Activated CD8-positive, alpha-beta memory T cell treated with anti-CD3 and anti-CD28 coated beads, Interleukin-2, amount 10 ng/mL, durations not matched to agents 7 days and 5 days (primary cell): ENCODE results near the gene SLC25A26. TPM values are rescaled to one million over a fixed set of nuclear protein-coding genes. Genes with fewer than 3 reads are reported as not detected.
A peak's percentile ranks its signal among the peaks of the same experiment; 100 is the strongest.

Source experiments
- ATAC-seq: fragments of 150-1000 bp; cut with Tn5 transposase; one replicate; pipeline ENCODE4 v1.10.0; 2021; ENCODE audit warnings: moderate library complexity
- CTCF ChIA-PET: fragments of 350-600 bp; sonication (Branson Sonifier 250); formaldehyde crosslinking; loops from one replicate; lab custom pipeline; 2021; ENCODE audit warnings: antibody characterized with exemption; lab: Charles Lee
- DNase-seq: peaks from one replicate; pipeline ENCODE4 v3.0.0-alpha.2; 2020
- H3K27ac Mint-ChIP-seq: one replicate; pipeline ENCODE4 v1.8.0; 2021; ENCODE audit warnings: mild to moderate bottlenecking, mixed read lengths
- H3K27me3 Mint-ChIP-seq: one replicate; pipeline ENCODE4 v1.8.0; 2021; ENCODE audit warnings: mixed read lengths
- H3K36me3 Mint-ChIP-seq: one replicate; pipeline ENCODE4 v1.8.0; 2021; ENCODE audit warnings: mild to moderate bottlenecking, mixed read lengths
- H3K4me1 Mint-ChIP-seq: one replicate; pipeline ENCODE4 v1.8.0; 2021; ENCODE audit warnings: mixed read lengths
- H3K4me3 Mint-ChIP-seq: one replicate; pipeline ENCODE4 v1.8.0; 2021; ENCODE audit warnings: mild to moderate bottlenecking, moderate library complexity, mixed read lengths
- H3K9me3 Mint-ChIP-seq: one replicate; pipeline ENCODE4 v1.8.0; 2022; ENCODE audit warnings: low read depth, mixed read lengths
- total RNA-seq, 2 experiments: library from RNA; stranded (reverse); gene quantifications; one replicate each; pipeline ENCODE4 v1.2.3, GENCODE V29; 2021

The SLC25A26 gene, protein sequence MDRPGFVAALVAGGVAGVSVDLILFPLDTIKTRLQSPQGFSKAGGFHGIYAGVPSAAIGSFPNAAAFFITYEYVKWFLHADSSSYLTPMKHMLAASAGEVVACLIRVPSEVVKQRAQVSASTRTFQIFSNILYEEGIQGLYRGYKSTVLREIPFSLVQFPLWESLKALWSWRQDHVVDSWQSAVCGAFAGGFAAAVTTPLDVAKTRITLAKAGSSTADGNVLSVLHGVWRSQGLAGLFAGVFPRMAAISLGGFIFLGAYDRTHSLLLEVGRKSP
- 10 to 100 TPM; 14.5 to 15.6 TPM for total RNA-seq

DNA sequence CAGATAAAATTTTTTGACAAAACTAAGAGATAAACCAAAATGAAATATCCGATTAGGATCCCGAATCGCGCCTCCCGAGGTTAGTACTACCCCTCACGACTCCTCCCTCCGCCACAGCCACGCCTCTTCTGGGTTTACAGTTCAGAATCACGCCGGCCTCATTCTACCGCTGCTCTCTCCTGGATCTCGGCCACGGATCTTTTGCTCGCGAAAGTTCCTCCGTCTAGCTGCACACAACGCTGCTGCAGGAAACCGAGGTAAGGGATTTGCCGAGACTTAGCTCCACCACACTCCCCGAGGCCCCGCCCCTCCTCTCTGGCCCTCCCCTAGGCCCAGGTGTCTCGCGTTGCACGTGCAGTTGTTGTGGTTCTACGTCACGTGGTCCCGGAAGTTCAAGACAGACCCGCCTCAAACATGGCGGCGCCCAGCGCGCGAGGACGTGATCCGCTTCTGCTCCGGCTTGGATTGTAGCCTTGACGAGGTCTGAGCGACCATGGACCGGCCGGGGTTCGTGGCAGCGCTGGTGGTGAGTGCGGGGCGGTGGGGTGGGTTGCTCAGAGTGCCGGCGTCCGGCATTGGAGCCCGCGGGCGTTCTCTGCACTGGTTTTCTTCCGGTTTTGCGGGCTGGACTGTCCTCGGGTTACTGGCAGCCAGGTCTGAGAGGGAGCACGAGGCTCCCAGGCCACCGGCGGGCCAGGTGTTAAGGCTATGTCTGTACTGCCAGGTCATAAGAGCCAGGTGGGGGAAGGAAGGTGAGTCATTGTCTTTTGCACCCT, at the start of gene SLC25A26:
TSS of gene SLC25A26 (plus strand) at position 400 of the 776 bp plus-strand sequence. CDS start at position 494, 94 bp downstream.
- H3K27ac Mint-ChIP-seq: peak within 1 kb of the TSS; percentile 92
- peaks cover 19% of the 10 kb centered on the region for H3K36me3 Mint-ChIP-seq
- H3K9me3 Mint-ChIP-seq: no peaks in the 10 kb centered on the region
- ATAC-seq (peak; percentile 98), DNase-seq (peak; percentile 98)
- peaks cover 2% of the 10 kb centered on the region for H3K27me3 Mint-ChIP-seq
- peaks cover 29% of the 10 kb centered on the region for H3K4me1 Mint-ChIP-seq
- CTCF ChIA-PET: interaction anchor here (0.8 to 1.6 kb wide), 2 partner anchors 11 to 16 kb away, joined by 3 read pairs; no protein-coding TSS in a partner anchor
- peak within 1 kb of the TSS; percentile 89 for H3K4me3 Mint-ChIP-seq

DNA sequence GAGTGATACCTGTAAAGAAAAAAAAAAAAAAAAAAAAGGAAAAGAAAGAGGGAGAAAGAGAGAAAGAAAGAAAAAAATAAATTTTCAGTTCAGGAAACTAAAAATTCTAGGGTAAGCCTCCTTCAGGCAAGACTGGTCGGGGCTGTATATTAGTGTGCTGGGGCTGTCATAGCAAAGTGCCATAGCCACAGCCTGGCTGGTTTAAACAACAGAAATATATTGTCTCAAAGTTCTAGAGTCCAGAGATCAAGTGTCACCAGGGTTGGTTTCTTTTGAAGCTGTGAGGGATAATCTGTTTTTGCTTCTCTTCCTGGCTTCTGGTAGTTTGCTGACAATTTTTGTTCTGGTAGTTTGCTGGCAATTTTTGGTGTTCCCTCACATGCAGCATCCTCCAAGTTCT, 48.4 kb upstream of the SLC25A26 start:
- no peak overlapping the region for H3K27ac Mint-ChIP-seq
- H3K9me3 Mint-ChIP-seq: no peaks in the 10 kb centered on the region
- H3K4me3 Mint-ChIP-seq: no peak overlapping the region
- H3K4me1 Mint-ChIP-seq: no peaks in the 10 kb centered on the region
- H3K36me3 Mint-ChIP-seq: no peaks in the 10 kb centered on the region
- ATAC-seq (no peak), DNase-seq (no peak)
- CTCF ChIA-PET: no interaction called here
- no peaks in the 10 kb centered on the region for H3K27me3 Mint-ChIP-seq

DNA sequence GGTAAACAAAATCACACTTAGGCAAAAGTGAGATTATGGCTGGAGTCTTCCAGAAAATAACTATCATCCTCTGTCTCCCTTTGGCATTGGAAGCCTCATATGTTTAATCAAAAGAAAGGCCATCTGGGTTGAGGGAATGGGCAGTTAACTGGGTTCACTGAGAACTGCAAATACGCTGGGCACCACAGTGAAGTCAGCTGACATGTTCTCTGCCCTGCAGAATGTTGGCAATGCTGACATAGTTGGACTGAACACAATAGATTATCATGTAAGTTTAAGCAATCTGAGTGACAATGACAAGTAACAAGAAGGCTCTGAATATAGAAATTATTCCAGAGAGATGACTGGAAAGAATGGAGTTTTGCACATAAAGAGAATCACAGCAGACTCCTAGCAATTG, 43.8 kb upstream of the SLC25A26 start:
- no peak for ATAC-seq
- CTCF ChIA-PET: interaction anchor here (1.2 kb wide), 1 partner anchor 12 kb away, joined by 3 read pairs; no protein-coding TSS in a partner anchor
- Mint-ChIP-seq H3K36me3 (no peaks in the 10 kb centered on the region), H3K4me1 (no peaks in the 10 kb centered on the region), H3K9me3 (no peaks in the 10 kb centered on the region), H3K27me3 (no peaks in the 10 kb centered on the region), H3K4me3 (no peak overlapping the region), H3K27ac (no peak overlapping the region)
- no peak for DNase-seq

DNA sequence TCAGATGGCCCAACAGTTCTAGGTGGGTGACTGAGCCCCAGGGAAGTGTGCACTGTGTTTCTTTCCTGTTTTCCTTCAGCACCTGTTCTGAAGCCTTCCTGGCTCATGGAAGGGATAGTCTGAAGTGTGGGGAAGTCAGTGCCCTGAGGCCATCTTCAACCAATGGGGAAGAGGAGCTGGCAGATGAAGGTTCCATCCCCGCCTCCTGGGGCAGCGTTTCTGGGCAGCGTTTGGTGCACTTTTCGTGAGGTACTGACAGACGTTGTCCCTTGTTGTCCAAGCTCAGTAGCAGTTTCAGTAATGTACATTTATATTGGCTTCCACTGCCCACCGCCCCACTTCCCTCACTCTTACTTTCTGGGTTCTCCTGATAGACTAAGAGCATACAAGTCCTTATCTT, 42.6 kb upstream of the SLC25A26 start:
- DNase-seq (no peak), ATAC-seq (no peak)
- no peak overlapping the region for H3K4me3 Mint-ChIP-seq
- H3K36me3 Mint-ChIP-seq: no peaks in the 10 kb centered on the region
- no peaks in the 10 kb centered on the region for H3K4me1 Mint-ChIP-seq
- no peaks in the 10 kb centered on the region for H3K27me3 Mint-ChIP-seq
- CTCF ChIA-PET: no interaction called here
- no peaks in the 10 kb centered on the region for H3K9me3 Mint-ChIP-seq
- no peak overlapping the region for H3K27ac Mint-ChIP-seq

DNA sequence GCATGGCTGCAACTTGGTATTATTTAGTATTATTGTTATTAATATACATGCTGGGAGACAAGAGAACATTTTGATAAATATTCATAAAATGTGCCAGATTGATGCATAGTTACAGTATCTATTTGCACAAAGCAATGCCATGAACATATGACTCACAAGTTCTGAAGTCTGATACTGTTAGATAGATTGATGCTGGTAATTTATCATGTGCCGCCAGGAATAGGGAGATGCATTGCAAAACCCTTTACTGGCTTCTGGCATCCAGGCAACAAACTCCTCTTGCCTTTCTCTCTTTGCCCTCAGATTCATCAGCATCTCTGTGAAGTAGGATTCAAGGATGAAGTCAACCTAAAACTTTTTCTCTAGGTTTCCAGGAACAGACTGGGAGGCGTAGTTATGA, 41.0 kb upstream of the SLC25A26 start:
- no peaks in the 10 kb centered on the region for H3K4me1 Mint-ChIP-seq
- H3K9me3 Mint-ChIP-seq: no peaks in the 10 kb centered on the region
- DNase-seq (no peak), ATAC-seq (no peak)
- CTCF ChIA-PET: no interaction called here
- H3K27ac Mint-ChIP-seq: no peak overlapping the region
- H3K4me3 Mint-ChIP-seq: no peak overlapping the region
- H3K27me3 Mint-ChIP-seq: no peaks in the 10 kb centered on the region
- no peaks in the 10 kb centered on the region for H3K36me3 Mint-ChIP-seq

DNA sequence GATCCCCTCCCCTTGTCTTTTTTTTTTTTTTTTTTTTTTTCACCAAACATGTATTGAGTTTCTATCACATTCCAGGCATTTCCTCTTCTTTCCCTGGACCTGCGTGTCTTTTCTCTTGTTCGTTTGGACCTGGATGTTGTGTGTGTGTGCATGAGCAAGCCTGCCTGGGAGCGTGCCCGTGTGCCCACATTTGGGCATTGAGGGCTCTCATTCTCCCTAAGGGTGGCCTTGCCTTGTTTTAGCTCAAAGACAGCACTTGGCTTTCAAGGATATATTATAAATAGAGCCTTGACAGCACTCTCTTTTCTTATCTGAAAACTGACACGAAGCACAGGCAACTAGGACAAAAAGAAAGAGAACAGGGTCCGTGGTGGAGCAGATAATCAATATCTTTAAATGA, 39.0 kb upstream of the SLC25A26 start:
- Mint-ChIP-seq H3K27me3 (no peaks in the 10 kb centered on the region), H3K4me3 (no peak overlapping the region), H3K9me3 (no peaks in the 10 kb centered on the region), H3K4me1 (no peaks in the 10 kb centered on the region), H3K36me3 (no peaks in the 10 kb centered on the region), H3K27ac (no peak overlapping the region)
- CTCF ChIA-PET: no interaction called here
- ATAC-seq: no peak
- no peak for DNase-seq

DNA sequence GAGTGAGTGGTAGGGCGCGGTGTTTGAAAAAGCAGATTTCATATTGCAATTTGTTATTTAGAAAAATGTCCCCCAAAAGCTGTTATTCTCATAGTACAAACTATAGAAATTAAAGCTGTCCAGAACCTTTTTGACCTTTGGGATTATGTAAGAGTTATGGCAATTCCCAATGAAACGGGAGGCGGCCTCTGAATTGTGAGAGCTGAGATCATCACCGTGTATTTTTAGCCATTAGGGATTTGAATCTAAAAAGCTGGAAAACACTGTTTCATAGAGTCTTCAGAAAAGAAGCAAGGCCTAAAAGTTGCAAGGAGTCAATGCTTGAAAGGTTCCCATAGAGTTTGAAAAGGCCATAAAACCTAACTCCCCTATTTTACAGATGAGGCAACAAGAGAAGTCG, 38.6 kb upstream of the SLC25A26 start:
- Mint-ChIP-seq H3K4me1 (no peaks in the 10 kb centered on the region), H3K9me3 (no peaks in the 10 kb centered on the region), H3K27me3 (no peaks in the 10 kb centered on the region), H3K36me3 (no peaks in the 10 kb centered on the region), H3K27ac (no peak overlapping the region), H3K4me3 (no peak overlapping the region)
- DNase-seq: no peak
- CTCF ChIA-PET: interaction anchor here (1.0 kb wide), 1 partner anchor 54 kb away, joined by 3 read pairs; no protein-coding TSS in a partner anchor
- ATAC-seq: no peak

DNA sequence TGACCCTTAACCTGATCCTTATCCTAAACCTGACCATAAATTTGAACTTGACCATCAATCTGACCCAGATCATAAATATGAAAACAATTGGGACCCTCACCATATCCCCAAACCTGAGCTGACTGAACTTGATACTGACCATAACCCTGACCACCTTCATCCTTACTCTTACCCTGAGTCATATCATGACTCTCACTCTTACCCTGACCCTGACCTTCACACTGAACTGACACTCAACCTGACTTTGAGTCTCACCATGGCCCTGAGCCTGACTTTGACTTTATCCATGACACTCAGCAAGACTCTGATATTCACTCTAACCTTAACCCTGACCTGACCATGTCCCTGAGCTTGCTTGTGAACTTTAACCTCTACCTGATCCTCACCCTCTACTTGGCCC, 34.3 kb upstream of the SLC25A26 start:
- CTCF ChIA-PET: no interaction called here
- no peaks in the 10 kb centered on the region for H3K9me3 Mint-ChIP-seq
- ATAC-seq (no peak), DNase-seq (no peak)
- no peaks in the 10 kb centered on the region for H3K36me3 Mint-ChIP-seq
- H3K27ac Mint-ChIP-seq: no peak overlapping the region
- no peak overlapping the region for H3K4me3 Mint-ChIP-seq
- no peaks in the 10 kb centered on the region for H3K27me3 Mint-ChIP-seq
- H3K4me1 Mint-ChIP-seq: no peaks in the 10 kb centered on the region

DNA sequence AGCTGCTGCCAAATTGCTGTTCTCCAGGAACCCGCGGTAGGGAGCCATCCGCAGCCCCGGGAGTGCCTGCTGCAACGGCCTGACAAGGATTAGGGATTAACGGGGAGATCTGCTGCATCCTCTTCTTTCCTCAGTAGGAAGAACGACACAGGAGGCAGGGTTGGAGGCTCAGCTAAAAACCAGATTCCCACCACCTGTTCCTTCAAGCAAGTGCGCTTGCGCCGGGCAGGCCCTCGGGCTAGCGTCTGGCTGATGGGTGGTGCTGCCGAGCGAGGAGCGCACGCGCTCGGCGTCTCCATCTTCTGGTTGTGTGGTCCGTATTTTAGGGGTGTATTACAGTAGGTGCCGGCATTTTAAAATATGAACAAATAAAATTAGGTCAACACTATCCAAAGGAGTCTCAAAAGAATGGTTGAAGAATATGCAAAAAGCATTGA, 25.4 kb upstream of the SLC25A26 start:
- Mint-ChIP-seq H3K4me3 (no peak overlapping the region), H3K27ac (no peak overlapping the region), H3K27me3 (peaks cover 15% of the 10 kb centered on the region), H3K4me1 (peaks cover 2% of the 10 kb centered on the region), H3K36me3 (no peaks in the 10 kb centered on the region), H3K9me3 (no peaks in the 10 kb centered on the region)
- CTCF ChIA-PET: no interaction called here
- DNase-seq: no peak
- peak; percentile 49 for ATAC-seq

DNA sequence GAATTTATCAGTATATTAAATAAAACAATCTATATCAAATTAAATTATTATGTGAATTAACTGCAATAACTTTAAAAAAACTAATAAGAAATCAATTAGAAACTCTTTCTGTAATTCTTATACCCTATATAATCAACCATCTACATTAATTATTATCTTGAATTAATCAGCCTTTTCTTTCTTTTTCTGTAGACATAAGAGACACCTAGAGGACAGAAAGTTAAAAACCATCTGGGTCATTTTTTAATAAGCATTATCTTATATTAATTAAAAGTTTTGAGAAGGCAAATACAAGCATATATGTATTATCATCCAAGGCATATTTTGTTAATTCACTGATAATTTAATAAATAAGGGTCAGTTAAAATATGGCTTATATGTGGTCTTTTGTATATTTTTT, 24.2 kb upstream of the SLC25A26 start:
- Mint-ChIP-seq H3K4me1 (peaks cover 2% of the 10 kb centered on the region), H3K27ac (no peak overlapping the region), H3K4me3 (no peak overlapping the region), H3K9me3 (no peaks in the 10 kb centered on the region), H3K36me3 (no peaks in the 10 kb centered on the region), H3K27me3 (peaks cover 15% of the 10 kb centered on the region)
- ATAC-seq: no peak
- no peak for DNase-seq
- CTCF ChIA-PET: no interaction called here

DNA sequence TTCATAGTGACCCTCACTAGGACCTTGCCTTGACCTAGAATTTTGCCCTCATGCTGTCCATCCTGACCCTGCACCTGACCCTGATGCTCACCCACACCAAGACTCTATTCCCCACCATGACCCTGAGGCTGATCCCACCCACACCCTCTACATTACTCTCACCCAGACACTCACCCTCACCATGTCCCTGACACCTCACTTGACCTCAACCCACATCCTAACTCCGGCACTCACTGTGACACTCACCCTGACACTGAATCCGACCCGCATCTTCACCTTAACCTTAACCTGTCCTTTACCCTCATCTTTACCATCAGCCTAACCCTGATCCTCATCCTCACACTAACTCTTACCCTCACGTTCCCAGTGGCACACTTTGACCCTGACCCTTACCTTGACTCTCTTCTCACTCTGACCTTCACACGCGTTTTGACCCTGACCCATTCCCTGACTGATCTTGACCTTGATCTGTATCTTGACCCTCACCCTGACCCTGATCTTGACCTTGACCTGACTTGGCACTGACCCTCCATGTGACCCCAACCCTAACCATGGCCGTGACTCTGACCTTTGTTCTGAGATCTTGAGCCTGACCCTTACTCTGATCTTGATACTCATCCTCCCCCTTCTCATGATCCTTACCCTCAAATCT, 22.2 kb upstream of the SLC25A26 start:
- H3K27ac Mint-ChIP-seq: no peak overlapping the region
- peaks cover 2% of the 10 kb centered on the region for H3K4me1 Mint-ChIP-seq
- ATAC-seq (no peak), DNase-seq (no peak)
- H3K9me3 Mint-ChIP-seq: no peaks in the 10 kb centered on the region
- H3K27me3 Mint-ChIP-seq: peaks cover 15% of the 10 kb centered on the region
- no peaks in the 10 kb centered on the region for H3K36me3 Mint-ChIP-seq
- CTCF ChIA-PET: no interaction called here
- H3K4me3 Mint-ChIP-seq: no peak overlapping the region

DNA sequence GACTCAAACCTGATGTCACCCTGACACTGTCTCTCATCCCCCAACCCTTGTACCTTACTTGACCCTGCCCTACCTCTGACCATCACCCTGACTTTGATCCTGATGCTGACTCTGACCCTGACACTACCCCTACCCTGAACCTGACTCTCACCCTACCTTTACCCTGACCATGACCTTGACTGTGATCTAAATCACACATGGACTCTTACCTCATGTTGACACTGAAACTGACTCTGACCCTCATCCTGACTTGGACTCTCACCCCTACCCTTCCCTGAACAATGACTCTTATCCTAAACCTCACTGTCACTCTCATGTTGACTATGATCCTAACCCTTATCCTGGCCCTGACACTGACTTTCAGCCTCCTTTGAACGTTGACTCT, 21.7 kb upstream of the SLC25A26 start:
- H3K27me3 Mint-ChIP-seq: peaks cover 17% of the 10 kb centered on the region
- H3K4me1 Mint-ChIP-seq: peaks cover 2% of the 10 kb centered on the region
- H3K9me3 Mint-ChIP-seq: no peaks in the 10 kb centered on the region
- no peak overlapping the region for H3K4me3 Mint-ChIP-seq
- DNase-seq (no peak), ATAC-seq (no peak)
- no peak overlapping the region for H3K27ac Mint-ChIP-seq
- CTCF ChIA-PET: no interaction called here
- H3K36me3 Mint-ChIP-seq: no peaks in the 10 kb centered on the region

DNA sequence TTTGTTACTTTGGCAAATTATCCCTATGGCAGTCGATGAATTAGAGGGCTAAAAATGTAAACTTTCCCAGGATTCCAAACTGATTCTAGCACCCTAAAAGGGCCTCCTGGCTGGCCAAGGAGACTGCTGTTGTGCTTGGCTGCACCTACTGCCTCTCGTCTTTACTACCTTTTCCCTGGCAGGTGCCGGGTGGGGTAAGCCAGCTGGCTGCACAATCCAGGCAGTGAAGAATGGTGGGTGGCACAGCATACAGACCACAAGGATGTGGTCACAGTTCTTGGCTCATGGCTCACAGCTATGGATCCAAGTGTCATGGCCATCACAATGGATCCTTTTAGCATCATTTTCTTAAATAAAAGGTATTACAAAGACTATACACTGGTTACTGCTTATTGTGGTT, 20.7 kb upstream of the SLC25A26 start:
- H3K4me1 Mint-ChIP-seq: peaks cover 2% of the 10 kb centered on the region
- no peak overlapping the region for H3K27ac Mint-ChIP-seq
- H3K36me3 Mint-ChIP-seq: no peaks in the 10 kb centered on the region
- no peaks in the 10 kb centered on the region for H3K9me3 Mint-ChIP-seq
- no peak overlapping the region for H3K4me3 Mint-ChIP-seq
- H3K27me3 Mint-ChIP-seq: peaks cover 19% of the 10 kb centered on the region
- ATAC-seq (no peak), DNase-seq (no peak)
- CTCF ChIA-PET: no interaction called here
